Stimulated activated CD4-positive, alpha-beta T cell treated with anti-CD3 and anti-CD28 coated beads, Interleukin-12 subunit alpha, Interleukin-12 subunit beta, amount 100 ng/mL, for 24 hours (primary cell): ENCODE data around the gene CHST14.
A peak's percentile ranks its signal among the peaks of the same experiment; 100 is the strongest.
"Not testable (repeated sequence)": the region's sequence is repeated elsewhere in the genome, so short reads cannot be mapped to it uniquely, and the experiment has no call there.

Source experiments
- DNase-seq, 2 experiments: peaks; one replicate each; pipeline ENCODE4 v3.0.0-alpha.2; 2020; ENCODE audit warnings: low read depth in 2 of 2

Gene CHST14

GRCh38 chr15:40440743-40441564 is 29.8 kb upstream of the CHST14 start, which contains the start of gene BAHD1:
TSS of gene BAHD1 (plus strand) at chr15:40440953. CDS start at chr15:40458465, 17,512 bp downstream.
- DNase-seq = peak; percentile 92 to 96

GRCh38 chr15:40441565-40442531 is 28.9 kb upstream of the CHST14 start:
- DNase-seq = no peak

- DNase-seq = no peak
Observed at GRCh38 chr15:40443255-40443654, 27.5 kb upstream of the CHST14 start.

DNA sequence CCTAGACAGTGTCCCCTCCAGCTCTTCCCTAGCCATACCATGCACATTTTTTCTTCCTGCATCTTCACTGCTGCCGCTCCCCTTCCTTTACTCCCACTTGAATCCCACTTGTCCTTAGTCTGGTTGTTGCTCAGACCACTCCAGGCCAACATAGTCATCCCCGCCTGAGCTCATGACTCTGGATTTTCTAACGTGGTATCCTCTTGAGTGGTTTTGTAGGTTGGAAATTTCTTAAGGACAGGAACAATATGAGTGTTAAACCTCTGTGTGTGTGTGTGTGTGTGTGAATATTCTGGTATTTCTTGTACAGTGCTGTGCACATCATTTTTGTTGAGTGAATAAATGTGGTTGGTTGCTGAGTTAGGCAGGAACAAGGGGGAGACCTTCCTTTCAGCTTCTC is 26.9 kb upstream of the CHST14 start:
- DNase-seq = no peak

DNA sequence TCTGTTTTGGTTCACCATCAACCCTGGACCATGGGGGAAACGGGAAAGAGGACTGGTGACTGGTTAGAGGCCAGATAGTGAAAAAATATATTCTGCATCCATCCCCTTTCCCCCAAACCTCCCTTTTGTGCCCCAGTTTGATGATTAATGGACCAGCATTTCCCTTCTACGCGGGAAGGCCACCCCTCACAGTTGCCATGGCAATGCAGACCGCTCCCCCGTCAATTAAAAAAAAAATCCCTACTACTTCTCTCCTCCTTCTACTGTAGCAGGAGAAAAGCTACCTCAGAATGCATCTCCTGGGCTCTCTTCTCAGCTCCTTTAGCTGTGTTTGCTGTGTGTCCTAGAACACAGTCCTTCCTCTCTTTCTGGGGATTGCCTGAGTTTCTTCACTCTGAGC is 26.0 kb upstream of the CHST14 start:
- DNase-seq = no peak

GRCh38 chr15:40445421-40445922 is 25.3 kb upstream of the CHST14 start:
- DNase-seq = no peak

DNA sequence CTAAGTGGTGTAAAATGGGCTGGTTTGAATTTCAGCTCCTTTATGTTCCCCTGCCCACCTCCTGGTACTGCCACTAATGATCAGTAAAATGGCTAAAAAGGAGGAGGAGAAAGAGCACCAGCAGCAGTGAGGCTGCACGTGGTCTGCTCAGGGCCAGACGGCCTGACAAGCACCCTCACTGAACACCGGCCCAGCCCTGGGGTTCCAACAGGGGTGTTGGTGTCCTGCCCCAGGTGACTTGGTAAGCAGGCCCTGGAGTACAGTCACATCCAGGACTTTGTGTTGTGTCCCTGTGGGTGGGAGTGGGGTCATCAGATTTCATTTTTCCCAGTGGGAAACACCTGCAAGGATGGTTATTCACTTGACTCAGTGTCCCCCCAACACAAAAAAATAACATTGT is 24.6 kb upstream of the CHST14 start:
- no peak for DNase-seq

- no peak for DNase-seq
Observed at GRCh38 chr15:40448354-40448753, 22.4 kb upstream of the CHST14 start.

DNA sequence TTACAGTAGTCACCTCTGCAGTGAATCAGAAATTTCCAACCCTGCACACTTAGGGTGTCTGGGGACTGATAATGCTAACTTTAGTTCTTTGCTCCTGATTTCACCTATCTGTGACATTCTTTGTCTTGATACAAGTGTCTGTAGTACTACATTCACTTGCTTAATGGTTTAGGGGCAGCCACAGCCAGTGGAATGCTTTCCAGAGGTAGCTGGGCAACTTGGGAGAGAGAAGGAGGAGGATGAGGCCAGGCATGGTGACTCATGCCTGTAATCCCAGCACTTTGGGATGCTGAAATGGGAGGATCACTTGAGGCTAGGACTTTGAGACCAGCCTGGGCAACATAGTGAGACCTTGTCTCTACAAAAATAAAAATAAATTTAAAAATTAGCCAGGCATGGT is 21.5 kb upstream of the CHST14 start:
- no peak for DNase-seq

DNA sequence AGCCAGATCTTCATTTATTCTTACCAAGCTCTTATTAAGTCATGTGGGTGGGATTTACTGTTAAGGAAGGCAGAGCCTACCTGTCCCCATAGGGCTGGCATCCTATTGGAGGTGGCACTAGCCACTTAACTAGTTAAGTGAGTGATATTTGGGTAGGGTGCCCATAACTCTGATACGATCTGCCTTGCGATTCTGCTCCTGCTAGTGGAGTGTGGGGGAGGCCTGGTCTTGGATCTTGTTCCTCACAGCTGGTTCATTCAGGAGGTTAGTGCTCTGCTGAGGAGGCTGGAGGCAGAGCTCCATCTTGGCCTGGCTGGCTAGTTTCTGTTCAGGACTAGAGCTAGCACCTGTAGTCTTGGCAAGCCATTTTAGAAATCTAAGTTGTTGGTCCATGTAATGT is 20.7 kb upstream of the CHST14 start:
- DNase-seq = no peak

DNA sequence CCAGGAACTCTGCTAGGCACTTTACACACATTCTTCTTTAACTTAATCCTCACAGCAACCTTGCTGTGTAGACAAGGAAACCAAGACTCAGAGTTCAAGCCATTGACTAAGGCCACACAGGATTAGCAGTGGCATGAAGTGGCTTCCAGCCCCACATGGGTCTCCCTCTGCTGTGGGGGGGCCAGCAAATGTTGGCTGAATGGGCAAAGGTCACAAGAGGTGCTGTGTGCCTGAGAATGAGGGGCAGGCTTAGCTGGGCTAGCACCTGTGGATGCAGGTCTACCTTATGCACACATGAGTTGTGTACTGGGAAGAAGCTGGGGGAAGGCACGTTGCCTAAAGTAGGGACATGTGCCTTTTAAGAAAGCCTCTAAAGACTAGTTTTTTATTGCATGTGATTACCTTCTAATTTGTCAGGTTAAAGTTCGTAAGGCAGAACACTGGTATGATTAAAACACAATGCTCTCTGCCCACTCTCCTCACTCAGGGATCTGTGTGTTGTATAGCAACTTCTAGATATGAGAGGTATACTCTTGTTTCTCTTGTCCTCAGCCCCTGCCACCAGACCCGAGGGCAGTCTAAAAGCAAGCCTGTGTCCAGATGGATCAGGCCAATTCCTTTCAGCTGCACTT is 19.1 kb upstream of the CHST14 start:
- DNase-seq = no peak

GRCh38 chr15:40452296-40453090 is 18.3 kb upstream of the CHST14 start:
- no peak for DNase-seq

DNA sequence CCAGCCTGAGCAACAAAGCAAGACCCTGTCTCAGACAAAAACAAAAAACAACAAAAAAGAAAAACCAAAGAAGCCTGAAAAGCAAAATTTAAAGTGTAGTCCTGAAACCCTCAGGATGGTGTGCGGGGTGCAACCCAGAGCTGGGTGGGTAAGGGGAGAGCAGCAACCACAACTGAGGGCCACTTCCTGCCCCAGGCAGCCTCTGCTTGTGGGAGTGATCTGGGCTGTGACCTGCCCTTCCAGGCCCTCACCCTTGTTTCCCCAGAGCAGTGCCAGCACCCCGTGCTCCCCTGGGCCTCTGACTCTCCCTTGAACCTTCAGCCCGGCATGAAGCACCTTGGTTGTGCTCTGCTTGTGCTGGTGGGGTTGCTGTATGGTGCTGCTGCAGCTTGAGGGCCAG is 16.8 kb upstream of the CHST14 start:
- not testable (repeated sequence) for DNase-seq

- no peak for DNase-seq
Observed at GRCh38 chr15:40454904-40455391, 15.8 kb upstream of the CHST14 start.

GRCh38 chr15:40456299-40456712 is 14.5 kb upstream of the CHST14 start:
- no peak for DNase-seq

- no peak for DNase-seq
Observed at GRCh38 chr15:40456738-40457137, 14.0 kb upstream of the CHST14 start.

DNA sequence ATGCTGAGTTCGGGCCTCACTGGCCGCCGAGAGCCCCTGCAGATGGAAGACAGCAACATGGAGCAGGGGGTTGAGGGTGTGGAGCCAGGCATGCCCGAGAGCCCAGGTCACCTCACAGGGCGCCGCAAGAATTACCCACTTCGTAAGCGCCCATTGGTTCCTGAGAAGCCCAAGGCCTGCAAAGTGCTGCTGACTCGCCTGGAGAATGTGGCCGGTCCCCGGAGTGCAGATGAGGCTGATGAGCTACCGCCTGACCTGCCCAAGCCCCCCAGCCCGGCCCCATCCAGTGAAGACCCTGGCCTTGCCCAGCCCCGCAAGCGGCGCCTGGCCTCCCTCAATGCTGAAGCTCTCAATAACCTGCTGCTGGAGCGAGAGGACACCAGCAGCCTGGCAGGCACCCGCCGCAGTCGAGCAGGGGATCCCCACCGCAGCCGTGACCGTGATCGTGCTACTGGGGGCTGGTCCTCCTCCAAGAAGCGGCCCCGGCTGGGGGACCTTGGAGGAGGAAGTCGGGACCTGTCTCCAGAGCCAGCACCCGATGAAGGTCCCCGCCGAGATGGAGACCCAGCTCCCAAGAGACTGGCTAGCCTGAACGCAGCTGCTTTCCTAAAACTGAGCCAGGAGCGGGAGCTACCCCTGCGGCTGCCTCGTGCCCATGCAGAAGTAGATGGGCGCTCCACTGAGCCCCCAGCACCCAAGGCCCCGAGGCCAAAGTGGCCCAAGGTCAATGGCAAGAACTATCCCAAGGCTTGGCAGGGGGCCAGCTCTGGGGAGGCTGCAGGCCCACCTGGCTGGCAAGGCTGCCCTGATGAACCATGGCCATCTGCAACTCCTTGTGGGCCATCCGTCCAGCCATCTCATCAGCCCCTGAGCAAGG is 12.1 kb upstream of the CHST14 start:
- DNase-seq = no peak

GRCh38 chr15:40459391-40460015 is 11.3 kb upstream of the CHST14 start:
- no peak for DNase-seq

- DNase-seq = no peak
Observed at GRCh38 chr15:40460404-40460803, 10.4 kb upstream of the CHST14 start.
